Thyroid gland (tissue), 4 donors: ENCODE data around the gene SUV39H2. TPM values are rescaled to one million over a fixed set of nuclear protein-coding genes. Genes with fewer than 3 reads are reported as not detected.
A peak's percentile ranks its signal among the peaks of the same experiment; 100 is the strongest.

Experiments used
- DNase-seq, 2 donors: peaks; one replicate each; pipeline ENCODE4 v3.0.0-alpha.2; 2019
- H3K27ac ChIP-seq, 3 donors: fragments of 200-600 bp; sonication (generic); 1 replicate in 2 of 3; 2 replicates in 1 of 3; pipeline ENCODE4 v1.5.1; 2016 to 2019; ENCODE audit warnings: mild to moderate bottlenecking in 1 of 3, moderate library complexity in 1 of 3
- H3K27me3 ChIP-seq: fragments of 200-600 bp; sonication (generic); one replicate; pipeline ENCODE4 v1.5.1; 2019
- H3K36me3 ChIP-seq, 2 donors: fragments of 200-600 bp; sonication (generic); one replicate each; pipeline ENCODE4 v1.5.1; 2016 to 2019
- H3K4me1 ChIP-seq, 2 donors: fragments of 200-600 bp; sonication (generic); one replicate each; pipeline ENCODE4 v1.5.1; 2017 to 2019
- H3K4me3 ChIP-seq, 3 donors: fragments of 200-600 bp; sonication (generic); replicated peaks in 1 of 3; 1 replicate in 2 of 3; 2 replicates in 1 of 3; pipeline ENCODE4 v1.5.1; 2016; ENCODE audit warnings: mild to moderate bottlenecking in 1 of 3
- H3K9me3 ChIP-seq: fragments of 200-600 bp; sonication (generic); one replicate; pipeline ENCODE4 v1.5.1; 2017
- POLR2A ChIP-seq, 2 donors: fragments of 450-650 bp; IDR thresholded peaks; one replicate each; pipeline ENCODE4 v1.6.1; 2017; ENCODE audit warnings: antibody characterized with exemption in 2 of 2, mild to moderate bottlenecking in 2 of 2, moderate library complexity in 1 of 2
- WGBS, 2 donors: methylation state at CpG; one replicate each; pipeline ENCODE4 v1.1.5; 2017; 5-methylcytosine and 5-hydroxymethylcytosine counted together
- intact Hi-C: fragments of 100-400 bp; cut with DNase I; formaldehyde crosslinking; loops from one replicate; pipeline ENCODE4 v1.15.1; 2023
- total RNA-seq, 4 donors: library from RNA; depleted of rRNA; stranded (reverse); fragments of >200 nt; gene quantifications; one replicate each; pipeline ENCODE4 v1.2.3, GENCODE V29; 2016
- TF ChIP-seq, protein P1 (sequence below), 6 experiments: fragments of 200-600 bp in 3 of 6; fragments of 450-650 bp in 3 of 6; sonication (generic) in 3 of 6; IDR thresholded peaks; one replicate each; pipeline ENCODE4 v1.5.1; 2016 to 2019; ENCODE audit warnings: antibody characterized with exemption in 6 of 6, mild to moderate bottlenecking in 2 of 6, inconsistent platforms in 1 of 6, moderate library complexity in 1 of 6

SUV39H2 gene
- total RNA-seq, 4 donors from 2014 or later, result 5.1 to 9.6 (median 8.7) TPM

- Histone ChIP-seq H3K27ac (no peak overlapping the region), H3K36me3 (no peaks in the 10 kb centered on the region), H3K9me3 (no peaks in the 10 kb centered on the region), H3K4me3 (no peak overlapping the region), H3K27me3 (no peaks in the 10 kb centered on the region), H3K4me1 (peaks cover 4 to 6% of the 10 kb centered on the region in 2 donors)
- TF ChIP-seq, protein P1, sequence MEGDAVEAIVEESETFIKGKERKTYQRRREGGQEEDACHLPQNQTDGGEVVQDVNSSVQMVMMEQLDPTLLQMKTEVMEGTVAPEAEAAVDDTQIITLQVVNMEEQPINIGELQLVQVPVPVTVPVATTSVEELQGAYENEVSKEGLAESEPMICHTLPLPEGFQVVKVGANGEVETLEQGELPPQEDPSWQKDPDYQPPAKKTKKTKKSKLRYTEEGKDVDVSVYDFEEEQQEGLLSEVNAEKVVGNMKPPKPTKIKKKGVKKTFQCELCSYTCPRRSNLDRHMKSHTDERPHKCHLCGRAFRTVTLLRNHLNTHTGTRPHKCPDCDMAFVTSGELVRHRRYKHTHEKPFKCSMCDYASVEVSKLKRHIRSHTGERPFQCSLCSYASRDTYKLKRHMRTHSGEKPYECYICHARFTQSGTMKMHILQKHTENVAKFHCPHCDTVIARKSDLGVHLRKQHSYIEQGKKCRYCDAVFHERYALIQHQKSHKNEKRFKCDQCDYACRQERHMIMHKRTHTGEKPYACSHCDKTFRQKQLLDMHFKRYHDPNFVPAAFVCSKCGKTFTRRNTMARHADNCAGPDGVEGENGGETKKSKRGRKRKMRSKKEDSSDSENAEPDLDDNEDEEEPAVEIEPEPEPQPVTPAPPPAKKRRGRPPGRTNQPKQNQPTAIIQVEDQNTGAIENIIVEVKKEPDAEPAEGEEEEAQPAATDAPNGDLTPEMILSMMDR (IDR thresholded peaks at IDR 0.05), result no peak
- TF ChIP-seq POLR2A (IDR thresholded peaks at IDR 0.05), result no peak
- intact Hi-C loops, result no loop called here
- no peak for DNase-seq
- 85 to 86% methylated on average over 3 of the region's 3 CpGs for WGBS, 2 donors
Observed at GRCh38 chr10:14884082-14884481, 5.4 kb downstream of the SUV39H2 start.

DNA sequence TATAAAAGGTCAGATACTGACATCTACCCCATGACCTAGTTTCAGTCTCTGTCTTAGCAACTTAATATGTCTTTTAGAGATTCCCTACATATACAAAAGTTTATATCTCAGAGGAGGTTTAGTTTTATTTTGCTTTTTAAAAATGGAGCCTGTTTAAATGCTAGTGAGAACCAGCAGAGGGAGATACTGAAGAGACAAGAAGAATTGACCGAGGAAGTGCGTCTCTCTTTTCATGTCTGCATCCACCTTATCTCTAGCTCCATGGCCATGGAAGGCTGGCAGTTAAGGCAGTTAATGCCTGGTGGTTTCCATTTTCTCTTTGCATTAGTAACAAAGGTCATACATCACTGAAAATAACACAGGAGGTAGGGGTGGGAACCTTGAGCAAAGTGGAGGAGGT is 10.7 kb downstream of the SUV39H2 start:
- H3K4me3 ChIP-seq, result no peak overlapping the region
- no peak overlapping the region for H3K27ac ChIP-seq
- WGBS, 2 donors, result 84 to 96% methylated on average over 2 of the region's 2 CpGs
- no peaks in the 10 kb centered on the region for H3K9me3 ChIP-seq
- intact Hi-C loops, result no loop called here
- TF ChIP-seq, protein P1 (IDR thresholded peaks at IDR 0.05), result peak in 1 of 6 experiments; percentile 23
- TF ChIP-seq POLR2A (IDR thresholded peaks at IDR 0.05), result no peak
- no peaks in the 10 kb centered on the region for H3K36me3 ChIP-seq
- no peaks in the 10 kb centered on the region for H3K27me3 ChIP-seq
- DNase-seq, result no peak
- H3K4me1 ChIP-seq, result no peaks in the 10 kb centered on the region

DNA sequence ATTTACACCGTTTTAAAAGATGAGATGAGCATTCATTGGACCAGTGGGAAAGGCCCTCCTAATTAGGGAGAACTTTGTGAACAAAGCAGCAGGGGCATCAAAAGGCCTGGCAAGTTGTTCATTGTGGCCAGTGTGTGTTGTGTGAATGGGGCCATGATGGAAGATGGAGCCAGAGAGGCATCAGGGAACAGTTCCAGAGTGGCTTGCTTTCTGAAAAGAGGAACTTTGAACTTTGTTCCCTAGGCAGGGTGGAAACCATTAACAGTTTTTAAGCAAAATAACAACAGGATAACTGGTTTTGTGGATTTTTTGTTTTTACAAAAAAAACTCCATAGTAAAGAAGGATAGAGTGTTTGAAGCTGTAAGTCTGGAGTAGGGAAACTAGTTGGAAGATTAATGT is 12.5 kb downstream of the SUV39H2 start:
- no peaks in the 10 kb centered on the region for H3K36me3 ChIP-seq
- H3K4me1 ChIP-seq, result no peaks in the 10 kb centered on the region
- H3K4me3 ChIP-seq, result no peak overlapping the region
- H3K9me3 ChIP-seq, result no peaks in the 10 kb centered on the region
- no peak overlapping the region for H3K27ac ChIP-seq
- intact Hi-C loops, result no loop called here
- no peak for DNase-seq
- TF ChIP-seq, protein P1 (IDR thresholded peaks at IDR 0.05), result no peak
- TF ChIP-seq POLR2A (IDR thresholded peaks at IDR 0.05), result no peak
- 90 to 97% methylated on average over 1 of the region's 1 CpG for WGBS, 2 donors
- H3K27me3 ChIP-seq, result no peaks in the 10 kb centered on the region

DNA sequence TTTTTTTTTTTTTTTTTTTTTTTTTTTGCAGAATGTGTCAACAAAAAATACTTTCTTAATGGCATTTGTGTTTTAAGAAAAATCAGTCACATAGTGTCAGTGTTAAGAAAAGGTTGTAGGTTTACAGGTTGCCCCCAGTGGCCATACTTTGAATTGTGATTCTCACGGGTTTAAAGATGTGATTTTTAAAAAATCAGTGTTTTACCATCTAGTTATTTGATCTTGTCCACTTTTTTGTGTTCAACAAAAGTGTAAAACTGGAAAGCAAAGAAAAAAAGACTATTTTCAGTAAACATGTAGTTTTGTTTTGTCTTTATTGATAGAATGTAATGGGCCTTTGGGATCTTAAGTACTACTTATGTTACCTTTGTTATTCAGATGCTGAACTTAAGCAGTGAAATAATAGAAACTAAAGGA is 25.7 kb downstream of the SUV39H2 start:
- peaks cover 8 to 13% of the 10 kb centered on the region in 2 donors for H3K36me3 ChIP-seq

GRCh38 chr10:14904864-14905263 is 26.2 kb downstream of the SUV39H2 start:
- TF ChIP-seq, protein P1 (IDR thresholded peaks at IDR 0.05), result no peak
- TF ChIP-seq POLR2A (IDR thresholded peaks at IDR 0.05), result no peak
- Histone ChIP-seq H3K36me3 (peaks cover 8 to 13% of the 10 kb centered on the region in 2 donors), H3K4me1 (no peaks in the 10 kb centered on the region), H3K27me3 (no peaks in the 10 kb centered on the region), H3K27ac (no peak overlapping the region), H3K9me3 (no peaks in the 10 kb centered on the region), H3K4me3 (no peak overlapping the region)
- intact Hi-C loops, result no loop called here
- DNase-seq, result no peak
- 94 to 95% methylated on average over 2 of the region's 2 CpGs for WGBS, 2 donors

More for the DNA sequence above, 25.7 kb downstream of the SUV39H2 start:
- H3K27me3 ChIP-seq, result no peaks in the 10 kb centered on the region
- DNase-seq, result peak in 1 of 2 donors; percentile 17
- H3K4me1 ChIP-seq, result no peaks in the 10 kb centered on the region
- TF ChIP-seq POLR2A (IDR thresholded peaks at IDR 0.05), result no peak
- TF ChIP-seq, protein P1 (IDR thresholded peaks at IDR 0.05), result peak in 5 of 6 experiments; percentile 17 to 63 (median 36)
- no peak overlapping the region for H3K27ac ChIP-seq
- 34 to 47% methylated on average over 1 of the region's 1 CpG for WGBS, 2 donors
- intact Hi-C loops, result no loop called here
- H3K4me3 ChIP-seq, result no peak overlapping the region
- no peaks in the 10 kb centered on the region for H3K9me3 ChIP-seq
